H1 (cell line): ENCODE results near the gene NUP205. TPM values are rescaled to one million over a fixed set of nuclear protein-coding genes. Genes with fewer than 3 reads are reported as not detected.

Experiments used
- KDM5A ChIP-seq: fragments of 200-600 bp; IDR thresholded peaks from 2 replicates; pipeline ENCODE4 v1.7.1; 2012; ENCODE audit warnings: mild to moderate bottlenecking, low read length, inconsistent platforms, mixed read lengths
- SUZ12 ChIP-seq: fragments of 200-600 bp; sonication (generic); IDR thresholded peaks from 2 replicates; pipeline ENCODE4 v1.6.1; 2012; ENCODE audit warnings: mild to moderate bottlenecking, inconsistent platforms, low read length, moderate library complexity, mixed read lengths
- polyA plus RNA-seq, 7 experiments: library from polyadenylated mRNA; depleted of rRNA in 3 of 7; stranded (reverse) in 5 of 7; unstranded in 2 of 7; fragments of >200 nt in 5 of 7; fragments of 200-250 nt in 2 of 7; gene quantifications; 1 replicate in 5 of 7; 2 replicates in 1 of 7; 4 replicates in 1 of 7; pipeline versions ENCODE4 v1.2.1 to v1.2.3, GENCODE V29; 2011 to 2013; ENCODE audit warnings: missing spikeins in 2 of 7, mixed read lengths in 2 of 7
- total RNA-seq: library from RNA; stranded (reverse); fragmentation: NEBNext Ultra II Directional; extraction: Animal tissue kit (Norgen Biotek cat#: 25700); gene quantifications from 2 replicates; pipeline ENCODE4 v1.2.1, GENCODE V29; 2021
- TF ChIP-seq, protein P1 (sequence below): fragments of 300-600 bp; sonication (generic); IDR thresholded peaks from 2 replicates; pipeline ENCODE4 v1.7.1; 2012; ENCODE audit warnings: low read length, moderate library complexity, mild to moderate bottlenecking, inconsistent platforms; ENCODE audit not compliant: insufficient replicate concordance

The NUP205 gene
- total and polyA plus RNA-seq, 2 of the 8 experiments (the other 6 are each of a cell fraction or from before 2014, with no cell fraction given), result 148 to 216 TPM

DNA sequence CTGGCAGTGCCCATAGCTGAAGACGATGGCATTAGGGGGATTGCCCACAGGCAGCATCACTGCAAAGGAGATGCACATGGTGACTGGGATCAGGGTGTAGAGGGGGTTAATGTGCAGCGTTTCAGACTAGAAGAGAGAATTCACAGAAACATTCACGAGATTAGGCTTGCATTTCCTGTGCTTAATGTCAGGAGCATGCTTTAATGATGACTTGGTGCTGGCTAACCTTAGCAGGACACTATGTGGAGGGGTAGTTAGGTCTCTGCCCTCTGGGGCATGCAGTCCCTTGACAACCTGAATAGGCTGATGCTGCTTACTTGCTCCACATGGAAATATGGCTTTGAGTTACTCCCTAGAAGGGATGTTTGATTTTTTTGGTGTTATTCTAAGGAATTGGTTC is 126.4 kb downstream of the NUP205 start (continued):
- TF ChIP-seq, protein P1, sequence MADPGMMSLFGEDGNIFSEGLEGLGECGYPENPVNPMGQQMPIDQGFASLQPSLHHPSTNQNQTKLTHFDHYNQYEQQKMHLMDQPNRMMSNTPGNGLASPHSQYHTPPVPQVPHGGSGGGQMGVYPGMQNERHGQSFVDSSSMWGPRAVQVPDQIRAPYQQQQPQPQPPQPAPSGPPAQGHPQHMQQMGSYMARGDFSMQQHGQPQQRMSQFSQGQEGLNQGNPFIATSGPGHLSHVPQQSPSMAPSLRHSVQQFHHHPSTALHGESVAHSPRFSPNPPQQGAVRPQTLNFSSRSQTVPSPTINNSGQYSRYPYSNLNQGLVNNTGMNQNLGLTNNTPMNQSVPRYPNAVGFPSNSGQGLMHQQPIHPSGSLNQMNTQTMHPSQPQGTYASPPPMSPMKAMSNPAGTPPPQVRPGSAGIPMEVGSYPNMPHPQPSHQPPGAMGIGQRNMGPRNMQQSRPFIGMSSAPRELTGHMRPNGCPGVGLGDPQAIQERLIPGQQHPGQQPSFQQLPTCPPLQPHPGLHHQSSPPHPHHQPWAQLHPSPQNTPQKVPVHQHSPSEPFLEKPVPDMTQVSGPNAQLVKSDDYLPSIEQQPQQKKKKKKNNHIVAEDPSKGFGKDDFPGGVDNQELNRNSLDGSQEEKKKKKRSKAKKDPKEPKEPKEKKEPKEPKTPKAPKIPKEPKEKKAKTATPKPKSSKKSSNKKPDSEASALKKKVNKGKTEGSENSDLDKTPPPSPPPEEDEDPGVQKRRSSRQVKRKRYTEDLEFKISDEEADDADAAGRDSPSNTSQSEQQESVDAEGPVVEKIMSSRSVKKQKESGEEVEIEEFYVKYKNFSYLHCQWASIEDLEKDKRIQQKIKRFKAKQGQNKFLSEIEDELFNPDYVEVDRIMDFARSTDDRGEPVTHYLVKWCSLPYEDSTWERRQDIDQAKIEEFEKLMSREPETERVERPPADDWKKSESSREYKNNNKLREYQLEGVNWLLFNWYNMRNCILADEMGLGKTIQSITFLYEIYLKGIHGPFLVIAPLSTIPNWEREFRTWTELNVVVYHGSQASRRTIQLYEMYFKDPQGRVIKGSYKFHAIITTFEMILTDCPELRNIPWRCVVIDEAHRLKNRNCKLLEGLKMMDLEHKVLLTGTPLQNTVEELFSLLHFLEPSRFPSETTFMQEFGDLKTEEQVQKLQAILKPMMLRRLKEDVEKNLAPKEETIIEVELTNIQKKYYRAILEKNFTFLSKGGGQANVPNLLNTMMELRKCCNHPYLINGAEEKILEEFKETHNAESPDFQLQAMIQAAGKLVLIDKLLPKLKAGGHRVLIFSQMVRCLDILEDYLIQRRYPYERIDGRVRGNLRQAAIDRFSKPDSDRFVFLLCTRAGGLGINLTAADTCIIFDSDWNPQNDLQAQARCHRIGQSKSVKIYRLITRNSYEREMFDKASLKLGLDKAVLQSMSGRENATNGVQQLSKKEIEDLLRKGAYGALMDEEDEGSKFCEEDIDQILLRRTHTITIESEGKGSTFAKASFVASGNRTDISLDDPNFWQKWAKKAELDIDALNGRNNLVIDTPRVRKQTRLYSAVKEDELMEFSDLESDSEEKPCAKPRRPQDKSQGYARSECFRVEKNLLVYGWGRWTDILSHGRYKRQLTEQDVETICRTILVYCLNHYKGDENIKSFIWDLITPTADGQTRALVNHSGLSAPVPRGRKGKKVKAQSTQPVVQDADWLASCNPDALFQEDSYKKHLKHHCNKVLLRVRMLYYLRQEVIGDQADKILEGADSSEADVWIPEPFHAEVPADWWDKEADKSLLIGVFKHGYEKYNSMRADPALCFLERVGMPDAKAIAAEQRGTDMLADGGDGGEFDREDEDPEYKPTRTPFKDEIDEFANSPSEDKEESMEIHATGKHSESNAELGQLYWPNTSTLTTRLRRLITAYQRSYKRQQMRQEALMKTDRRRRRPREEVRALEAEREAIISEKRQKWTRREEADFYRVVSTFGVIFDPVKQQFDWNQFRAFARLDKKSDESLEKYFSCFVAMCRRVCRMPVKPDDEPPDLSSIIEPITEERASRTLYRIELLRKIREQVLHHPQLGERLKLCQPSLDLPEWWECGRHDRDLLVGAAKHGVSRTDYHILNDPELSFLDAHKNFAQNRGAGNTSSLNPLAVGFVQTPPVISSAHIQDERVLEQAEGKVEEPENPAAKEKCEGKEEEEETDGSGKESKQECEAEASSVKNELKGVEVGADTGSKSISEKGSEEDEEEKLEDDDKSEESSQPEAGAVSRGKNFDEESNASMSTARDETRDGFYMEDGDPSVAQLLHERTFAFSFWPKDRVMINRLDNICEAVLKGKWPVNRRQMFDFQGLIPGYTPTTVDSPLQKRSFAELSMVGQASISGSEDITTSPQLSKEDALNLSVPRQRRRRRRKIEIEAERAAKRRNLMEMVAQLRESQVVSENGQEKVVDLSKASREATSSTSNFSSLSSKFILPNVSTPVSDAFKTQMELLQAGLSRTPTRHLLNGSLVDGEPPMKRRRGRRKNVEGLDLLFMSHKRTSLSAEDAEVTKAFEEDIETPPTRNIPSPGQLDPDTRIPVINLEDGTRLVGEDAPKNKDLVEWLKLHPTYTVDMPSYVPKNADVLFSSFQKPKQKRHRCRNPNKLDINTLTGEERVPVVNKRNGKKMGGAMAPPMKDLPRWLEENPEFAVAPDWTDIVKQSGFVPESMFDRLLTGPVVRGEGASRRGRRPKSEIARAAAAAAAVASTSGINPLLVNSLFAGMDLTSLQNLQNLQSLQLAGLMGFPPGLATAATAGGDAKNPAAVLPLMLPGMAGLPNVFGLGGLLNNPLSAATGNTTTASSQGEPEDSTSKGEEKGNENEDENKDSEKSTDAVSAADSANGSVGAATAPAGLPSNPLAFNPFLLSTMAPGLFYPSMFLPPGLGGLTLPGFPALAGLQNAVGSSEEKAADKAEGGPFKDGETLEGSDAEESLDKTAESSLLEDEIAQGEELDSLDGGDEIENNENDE, result no peak
- no peak for TF ChIP-seq SUZ12
- no peak for TF ChIP-seq KDM5A
